Measurements from ENCODE around the gene FAXDC2.

Gene FAXDC2

GRCh38 chr5:154850255-154851062 lies at the start of gene FAXDC2:
Gene FAXDC2 (minus strand): TSS chr5:154850603. CDS start chr5:154838178, 12,425 bp downstream.
- no peak for DNase-seq

GRCh38 chr5:154900066-154900465 lies 49.7 kb upstream of the FAXDC2 start:
- DNase-seq: no peak

- no peak for DNase-seq
Measured at GRCh38 chr5:154899151-154899816, 48.9 kb upstream of the FAXDC2 start.

DNA sequence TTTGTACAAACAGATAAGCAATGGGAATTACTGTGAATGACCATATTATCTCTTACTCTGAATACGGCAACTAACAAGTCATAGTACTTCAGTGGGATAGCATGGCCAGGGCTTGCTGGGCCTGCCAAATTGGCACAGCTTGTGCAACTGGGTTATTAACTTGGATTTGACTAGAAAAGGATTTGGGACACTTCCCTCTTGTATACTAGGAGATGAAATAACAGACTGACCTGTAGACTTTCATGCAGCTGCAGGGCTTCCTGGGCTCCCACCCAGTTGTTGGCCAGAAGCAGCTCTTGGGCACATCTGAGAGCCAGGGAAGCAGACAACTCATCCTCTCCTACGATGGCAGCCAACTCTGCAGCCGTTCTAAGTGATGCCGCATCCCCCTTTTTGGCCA lies 47.8 kb upstream of the FAXDC2 start:
- DNase-seq: no peak

GRCh38 chr5:154896562-154897165 lies 46.3 kb upstream of the FAXDC2 start:
- no peak for DNase-seq

- DNase-seq: no peak
Measured at GRCh38 chr5:154895606-154896561, 45.5 kb upstream of the FAXDC2 start.

DNA sequence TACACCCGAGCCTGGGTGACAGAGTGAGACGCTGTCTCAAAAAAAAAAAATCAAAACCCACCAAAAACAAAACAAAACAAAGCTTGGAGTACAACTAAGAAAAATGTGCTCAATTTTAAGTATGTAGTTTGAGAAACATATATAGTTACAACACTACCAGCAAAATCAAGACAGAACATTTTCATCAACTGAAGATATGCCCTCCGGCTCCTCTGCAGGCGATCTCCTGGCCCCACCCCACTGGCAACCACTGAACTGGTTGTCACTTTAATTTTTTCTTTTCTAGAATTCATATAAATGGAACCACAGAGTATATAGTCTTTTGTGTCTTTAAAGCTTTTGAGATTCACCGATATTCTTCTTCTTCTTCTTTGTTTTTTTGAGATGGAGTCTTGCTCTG lies 43.0 kb upstream of the FAXDC2 start:
- no peak for DNase-seq

GRCh38 chr5:154892369-154892771 lies 42.0 kb upstream of the FAXDC2 start:
- no peak for DNase-seq

- no peak for DNase-seq
Measured at GRCh38 chr5:154885439-154885838, 35.0 kb upstream of the FAXDC2 start.

DNA sequence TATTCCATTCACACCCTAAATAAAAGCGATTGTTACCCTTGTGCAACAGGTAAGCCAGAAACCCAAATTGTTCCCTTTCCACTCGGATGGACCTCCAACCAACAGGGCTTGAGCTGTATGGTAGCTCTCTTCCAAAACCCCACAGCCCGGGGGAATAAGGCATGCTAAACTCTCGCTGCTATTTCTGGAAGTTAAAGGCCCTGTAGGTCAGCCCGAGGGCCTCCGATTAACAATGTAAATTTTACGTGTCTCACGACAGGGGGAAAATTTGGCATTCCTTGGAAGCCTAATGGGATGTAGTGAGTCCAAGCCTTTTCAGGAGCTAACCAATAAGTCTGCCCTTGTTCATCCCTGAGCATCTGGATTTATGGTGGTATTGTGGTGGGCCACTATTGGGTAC lies 34.0 kb upstream of the FAXDC2 start:
- no peak for DNase-seq

DNA sequence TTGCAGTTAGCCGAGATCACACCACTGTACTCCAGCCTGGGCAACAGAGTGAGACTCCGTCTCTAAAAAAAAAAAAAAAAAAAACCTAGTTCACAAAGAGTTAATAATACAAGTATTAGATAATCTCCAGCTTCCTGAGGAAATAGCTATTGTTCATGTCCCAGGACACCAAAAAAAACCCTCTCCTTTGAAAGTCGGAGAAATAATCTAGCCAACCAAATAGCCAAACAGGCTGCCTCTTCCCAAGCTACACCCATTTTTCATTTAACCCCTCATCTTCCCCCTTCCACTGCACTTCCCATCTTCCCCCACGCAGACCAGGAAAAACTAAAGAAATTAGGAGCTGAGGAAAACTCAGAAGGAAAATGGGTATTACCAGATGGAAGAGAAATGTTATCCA lies 31.6 kb upstream of the FAXDC2 start:
- DNase-seq: no peak

- no peak for DNase-seq
Measured at GRCh38 chr5:154878642-154879335, 28.4 kb upstream of the FAXDC2 start.

GRCh38 chr5:154873791-154874331 lies 23.5 kb upstream of the FAXDC2 start:
- no peak for DNase-seq

DNA sequence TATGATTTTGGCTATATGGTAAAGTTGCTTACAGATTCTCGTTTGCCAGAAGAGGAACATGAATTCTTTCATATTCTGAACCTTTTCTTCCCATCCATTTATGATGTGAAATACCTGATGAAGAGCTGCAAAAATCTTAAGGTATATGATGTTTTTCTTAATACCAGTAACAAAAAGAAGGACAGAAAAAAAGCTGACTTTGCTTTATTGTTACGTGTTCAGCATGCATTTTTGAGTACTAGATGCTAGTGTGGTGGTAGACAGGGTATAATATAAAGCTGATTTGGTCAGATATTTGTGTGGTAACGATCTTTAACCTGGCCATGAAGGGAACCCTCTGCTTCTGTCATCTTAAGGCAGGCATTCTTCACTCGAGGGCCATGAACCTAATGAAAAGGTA lies 21.3 kb upstream of the FAXDC2 start:
- DNase-seq: no peak

- DNase-seq: no peak
Measured at GRCh38 chr5:154868702-154869101, 18.3 kb upstream of the FAXDC2 start.

GRCh38 chr5:154866841-154867240 lies 16.4 kb upstream of the FAXDC2 start:
- DNase-seq: no peak

DNA sequence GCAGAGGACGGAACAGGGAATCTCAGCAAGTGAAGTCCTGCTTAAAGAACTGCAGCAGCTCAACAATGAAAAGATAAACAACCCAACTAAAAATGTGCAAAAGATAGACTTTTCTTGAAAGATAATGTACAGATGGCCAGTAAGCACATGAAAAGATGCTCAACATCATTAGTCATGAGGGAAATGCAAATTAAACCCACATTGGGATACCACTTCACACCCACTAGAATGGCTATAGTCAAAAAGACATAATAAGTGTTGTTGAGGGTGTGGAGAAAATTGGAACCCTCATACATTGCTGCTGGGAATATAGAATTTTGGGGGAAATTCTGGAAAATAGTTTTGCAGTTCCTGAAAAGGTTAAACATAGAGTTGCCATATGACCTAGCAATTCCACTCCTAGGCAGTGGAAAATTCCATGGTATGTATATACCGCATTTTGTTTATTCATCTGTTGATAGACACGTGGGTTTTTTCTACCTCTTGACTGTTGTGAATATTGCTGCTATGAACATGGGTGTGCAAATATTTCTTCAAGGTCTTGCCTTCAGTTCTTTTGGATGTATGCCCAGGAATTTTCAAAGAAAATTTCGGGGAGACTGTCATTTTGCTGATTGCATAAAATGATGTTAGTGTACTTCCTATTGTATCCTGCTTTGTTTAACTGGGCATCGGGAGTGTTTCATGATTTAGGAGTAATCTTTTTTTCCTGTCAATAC lies 15.2 kb upstream of the FAXDC2 start:
- DNase-seq: no peak

GRCh38 chr5:154863291-154864080 lies 13.1 kb upstream of the FAXDC2 start:
- DNase-seq: no peak

DNA sequence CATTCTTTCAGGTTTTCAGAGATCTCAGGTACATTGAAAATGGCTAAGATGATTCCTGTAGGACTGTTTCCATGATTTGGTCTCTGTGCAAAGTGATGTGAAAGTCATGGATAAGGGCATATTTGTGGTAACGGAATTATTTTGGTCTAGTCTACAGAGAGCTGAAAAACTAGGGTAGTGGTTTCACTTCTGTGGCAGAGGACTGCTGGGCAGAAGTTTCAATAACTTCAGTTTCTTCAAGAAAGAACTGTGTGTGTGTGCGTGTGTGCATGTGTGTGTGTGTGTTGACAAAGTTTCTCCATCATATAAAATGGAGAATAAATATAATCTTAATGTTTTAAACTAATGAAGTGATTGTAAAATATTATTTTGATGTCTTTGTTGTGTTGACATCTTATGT lies 12.4 kb upstream of the FAXDC2 start:
- DNase-seq: no peak

DNA sequence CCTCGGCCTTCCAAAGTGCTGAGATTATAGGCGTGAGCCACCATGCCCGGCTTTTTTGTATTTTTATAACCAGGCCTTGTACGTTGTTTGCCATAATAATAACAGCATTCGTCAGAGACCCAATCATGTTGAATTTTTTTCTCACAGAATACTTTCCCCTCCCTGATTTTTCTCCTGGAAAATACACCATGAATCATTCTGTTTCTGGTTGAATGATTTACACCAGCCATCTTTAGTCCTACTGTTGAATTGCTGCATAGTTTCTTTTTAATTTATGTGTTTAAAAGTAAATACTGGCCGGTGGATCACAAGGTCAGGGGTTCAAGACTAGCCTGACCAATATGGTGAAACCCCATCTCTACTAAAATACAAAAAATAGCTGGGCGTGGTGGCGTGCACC lies 11.5 kb upstream of the FAXDC2 start:
- DNase-seq: no peak

Measured in CD4-positive, alpha-beta T cell treated with Interleukin-1 beta for 1 hour (primary cell).